GM18868 (cell line): ENCODE data around the gene ICAM1.
"Not testable (repeated sequence)": the region's sequence is repeated elsewhere in the genome, so short reads cannot be mapped to it uniquely, and the experiment has no call there.

Experiments used
- ATAC-seq: cut with Tn5 transposase; IDR thresholded peaks from one replicate; pipeline ENCODE4 v1.9.1; 2021; ENCODE audit warnings: mild to moderate bottlenecking, moderate library complexity; ENCODE audit not compliant: unreplicated experiment

The ICAM1 gene

DNA sequence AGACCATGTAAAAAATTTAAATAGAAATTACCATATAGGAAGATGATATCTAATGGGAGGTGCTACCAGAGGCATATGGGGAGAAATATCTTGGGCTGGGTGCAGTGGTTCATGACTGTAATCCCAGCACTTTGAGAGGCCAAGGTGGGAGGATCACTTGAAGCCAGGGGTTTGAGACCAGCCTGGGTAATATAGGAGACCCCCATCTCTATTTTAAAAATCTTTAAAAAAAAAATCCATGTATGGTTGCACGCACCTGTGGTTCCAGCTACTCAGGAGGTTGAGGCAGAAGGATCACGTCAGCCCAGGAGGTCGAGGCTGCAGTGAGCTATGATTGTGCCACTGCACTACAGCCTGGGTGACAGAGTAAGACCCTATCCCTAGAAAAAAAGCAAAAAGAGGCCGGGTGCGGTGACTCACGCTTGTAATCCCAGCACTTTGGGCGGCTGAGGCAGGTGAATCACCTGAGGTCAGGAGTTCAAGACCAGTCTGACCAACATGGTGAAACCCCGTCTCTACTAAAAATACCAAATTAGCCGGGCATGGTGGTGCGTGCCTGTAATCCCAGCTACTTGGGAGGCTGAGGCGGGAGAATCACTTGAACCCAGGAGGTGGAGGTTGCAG is 29.0 kb upstream of the ICAM1 start:
- not testable (repeated sequence) for ATAC-seq

GRCh38 chr19:10243606-10244005 is 27.3 kb upstream of the ICAM1 start:
- no peak for ATAC-seq

DNA sequence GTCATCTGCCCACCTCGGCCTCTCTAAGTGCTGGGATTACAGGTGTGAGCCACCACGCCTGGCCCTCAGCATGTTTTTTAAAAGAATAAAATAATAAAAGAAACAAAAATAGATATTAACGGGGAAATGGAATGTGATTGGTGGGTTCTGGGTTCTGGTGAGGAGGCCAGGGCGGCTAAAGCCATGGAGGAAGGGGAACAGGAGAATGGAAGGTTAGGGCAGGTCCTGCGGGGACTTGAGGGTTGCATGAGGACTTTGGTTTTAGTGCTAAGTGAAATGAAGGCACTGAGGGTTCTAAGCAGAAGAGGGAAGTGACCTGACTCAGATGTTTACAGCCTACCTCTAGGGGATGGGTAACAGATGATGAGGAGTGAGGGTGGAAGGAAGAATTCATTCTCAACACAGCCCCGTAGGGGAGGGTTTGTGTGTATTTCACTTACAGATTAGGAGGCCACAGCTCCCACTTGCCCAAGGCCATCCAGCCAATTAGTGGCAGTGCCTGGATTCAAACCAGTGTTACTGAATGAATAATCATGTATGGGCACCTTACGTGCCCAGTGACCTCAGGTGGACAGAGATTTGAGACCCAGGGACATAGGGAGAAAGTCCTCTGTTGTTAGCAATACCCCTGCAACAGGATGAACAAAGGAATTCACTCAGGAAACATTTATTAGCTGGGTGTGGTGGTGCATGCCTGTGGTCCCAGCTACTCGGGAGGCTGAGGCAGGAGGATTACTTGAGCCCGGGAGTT is 25.6 kb upstream of the ICAM1 start:
- no peak for ATAC-seq

GRCh38 chr19:10246511-10246910 is 24.4 kb upstream of the ICAM1 start:
- ATAC-seq = no peak

- ATAC-seq = peak; percentile 85
Observed at GRCh38 chr19:10251792-10252694, 18.9 kb upstream of the ICAM1 start, which contains the start of gene MRPL4. TSS of gene MRPL4 (plus strand) at chr19:10252214. CDS start at chr19:10252254, 40 bp downstream.

DNA sequence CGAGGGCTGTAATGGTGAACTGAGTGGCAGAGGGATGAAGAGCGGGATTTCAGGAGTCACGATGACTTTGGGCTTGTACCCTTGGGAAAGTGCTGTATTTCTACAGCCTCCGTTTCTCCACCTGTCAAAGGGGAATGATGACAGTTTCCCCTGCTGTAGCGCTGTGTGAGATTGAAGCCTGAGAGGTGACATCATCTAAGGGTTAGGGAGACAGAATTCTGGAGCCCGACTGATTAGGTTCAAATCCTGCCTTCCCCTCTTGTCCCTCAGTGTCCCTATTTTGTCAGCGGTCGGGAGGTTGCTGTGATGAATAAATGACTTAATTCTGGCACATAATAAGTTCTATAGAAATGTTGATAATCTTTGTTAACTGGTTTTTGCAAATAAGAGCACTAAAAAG is 18.2 kb upstream of the ICAM1 start:
- no peak for ATAC-seq

GRCh38 chr19:10254244-10254643 is 16.7 kb upstream of the ICAM1 start:
- ATAC-seq = no peak

DNA sequence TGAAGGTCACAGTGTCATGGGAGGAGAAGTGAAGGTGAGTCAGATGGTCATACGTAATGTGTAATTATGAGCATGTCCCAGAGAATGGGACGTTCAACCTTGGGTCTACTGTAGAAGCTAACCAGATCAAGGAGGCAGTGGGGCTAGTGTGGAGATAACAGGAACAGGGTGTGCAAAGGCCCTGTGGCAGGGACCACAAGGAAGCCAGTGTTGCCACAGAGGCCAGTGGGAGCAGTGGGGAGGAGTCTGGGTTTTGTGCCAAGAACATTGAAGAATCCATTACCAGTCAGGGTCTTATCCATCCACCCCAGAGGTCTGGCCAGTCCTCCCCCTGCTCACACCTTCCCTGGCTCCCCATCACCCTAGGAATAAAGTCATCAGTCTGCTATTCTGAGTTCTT is 15.6 kb upstream of the ICAM1 start:
- no peak for ATAC-seq

- no peak for ATAC-seq
Observed at GRCh38 chr19:10256551-10256950, 14.4 kb upstream of the ICAM1 start.

DNA sequence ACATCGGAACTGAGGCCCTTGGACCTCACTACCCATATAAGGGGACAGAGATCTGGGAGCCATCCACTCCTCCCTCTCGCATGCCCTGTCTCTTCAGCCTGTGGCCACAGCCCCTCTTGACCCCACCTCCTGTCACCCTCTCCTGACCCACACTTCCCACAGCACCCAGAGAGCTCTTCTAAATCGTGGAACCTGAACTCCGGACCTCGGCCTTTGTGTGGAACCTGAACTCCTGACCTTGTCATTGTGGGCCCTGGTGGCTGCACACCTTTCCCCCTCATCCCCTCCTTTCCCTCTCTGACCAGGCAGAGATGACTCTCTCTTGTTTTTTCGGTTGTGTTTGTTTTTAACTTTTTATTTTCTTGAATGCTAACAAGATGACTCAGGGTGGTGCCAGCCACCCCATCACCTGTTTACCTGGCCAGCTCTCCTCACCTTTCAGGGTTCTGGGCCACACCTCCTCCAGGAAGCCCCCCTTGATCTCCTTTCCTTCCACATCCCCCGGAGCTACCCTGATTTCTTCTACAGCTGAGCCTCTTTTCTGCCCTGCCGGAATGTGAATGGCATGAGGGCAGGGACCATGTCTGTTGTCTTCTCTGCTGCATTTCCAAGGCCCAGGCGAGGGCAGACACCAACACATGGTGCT is 13.8 kb upstream of the ICAM1 start:
- no peak for ATAC-seq

- no peak for ATAC-seq
Observed at GRCh38 chr19:10258080-10258710, 12.7 kb upstream of the ICAM1 start.

- no peak for ATAC-seq
Observed at GRCh38 chr19:10259162-10259905, 11.6 kb upstream of the ICAM1 start.

GRCh38 chr19:10260141-10260584 is 10.8 kb upstream of the ICAM1 start:
- no peak for ATAC-seq

DNA sequence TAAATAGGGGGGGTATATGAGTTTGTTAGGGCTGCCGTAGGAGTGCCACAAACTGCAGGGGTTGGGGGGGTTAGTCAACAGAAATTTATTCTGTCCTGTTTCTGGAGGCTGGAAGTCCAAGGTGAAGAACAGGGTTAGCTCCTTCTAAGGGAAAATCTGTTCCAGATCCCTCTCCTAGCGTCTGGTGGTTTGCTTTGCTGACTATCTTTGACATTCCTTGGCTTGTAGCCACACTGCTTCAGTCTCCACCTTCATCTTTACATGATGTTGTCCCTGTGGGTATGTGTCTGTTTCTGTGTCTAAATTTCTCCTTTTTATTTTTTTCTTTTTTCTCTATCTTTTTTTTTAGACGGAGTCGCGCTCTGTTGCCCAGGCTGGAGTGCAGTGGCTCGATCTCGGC is 8.1 kb upstream of the ICAM1 start:
- no peak for ATAC-seq

DNA sequence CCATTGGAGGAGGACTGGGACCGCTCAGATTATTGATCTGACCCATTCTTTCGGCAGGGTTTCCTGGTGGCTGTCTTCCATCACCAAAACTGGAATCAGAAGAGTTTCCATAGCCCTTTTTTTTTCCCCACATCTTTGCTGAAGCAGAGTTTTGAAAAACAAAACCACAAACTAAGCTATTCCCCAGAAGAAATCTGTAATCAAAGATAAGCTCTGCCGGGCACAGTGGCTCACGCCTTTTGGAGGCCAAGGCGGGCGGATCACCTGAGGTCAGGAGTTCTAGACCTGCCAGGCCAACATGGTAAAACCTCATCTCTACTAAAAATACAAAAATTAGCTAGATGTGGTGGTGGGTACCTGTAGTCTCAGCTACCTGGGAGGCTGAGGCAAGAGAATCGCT is 4.2 kb upstream of the ICAM1 start:
- no peak for ATAC-seq

DNA sequence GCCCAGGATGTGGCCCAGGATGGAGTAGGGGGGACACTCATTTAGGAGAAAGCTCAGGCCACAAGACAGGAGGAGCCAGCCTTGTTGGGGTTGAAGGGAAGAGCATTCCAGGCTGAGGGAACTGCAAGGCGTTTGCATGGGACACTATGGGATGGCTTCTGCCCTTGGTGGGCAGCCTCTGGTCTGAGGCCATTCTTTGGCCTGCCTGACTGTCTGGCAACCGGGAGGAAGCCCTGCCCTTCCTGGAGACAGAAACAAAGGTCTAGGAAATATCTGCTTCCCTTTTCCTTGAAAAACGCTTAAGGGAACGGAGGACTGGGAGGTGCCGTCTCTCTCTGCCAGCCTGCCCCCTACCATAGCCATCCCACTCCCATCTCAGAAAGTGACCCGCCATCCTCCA is 2.8 kb upstream of the ICAM1 start:
- no peak for ATAC-seq

GRCh38 chr19:10269333-10270179 is 1.4 kb upstream of the ICAM1 start:
- ATAC-seq = peak; percentile 37

GRCh38 chr19:10270180-10270615 is 722 bp upstream of the ICAM1 start:
- ATAC-seq = peak; percentile 32
